ENCODE results near the gene KEAP1. TPM values are rescaled to one million over a fixed set of nuclear protein-coding genes. Genes with fewer than 3 reads are reported as not detected.

Gene KEAP1
- total and polyA plus RNA-seq, 2 donors from 2014 or later, result 60.8 to 79.4 TPM

DNA sequence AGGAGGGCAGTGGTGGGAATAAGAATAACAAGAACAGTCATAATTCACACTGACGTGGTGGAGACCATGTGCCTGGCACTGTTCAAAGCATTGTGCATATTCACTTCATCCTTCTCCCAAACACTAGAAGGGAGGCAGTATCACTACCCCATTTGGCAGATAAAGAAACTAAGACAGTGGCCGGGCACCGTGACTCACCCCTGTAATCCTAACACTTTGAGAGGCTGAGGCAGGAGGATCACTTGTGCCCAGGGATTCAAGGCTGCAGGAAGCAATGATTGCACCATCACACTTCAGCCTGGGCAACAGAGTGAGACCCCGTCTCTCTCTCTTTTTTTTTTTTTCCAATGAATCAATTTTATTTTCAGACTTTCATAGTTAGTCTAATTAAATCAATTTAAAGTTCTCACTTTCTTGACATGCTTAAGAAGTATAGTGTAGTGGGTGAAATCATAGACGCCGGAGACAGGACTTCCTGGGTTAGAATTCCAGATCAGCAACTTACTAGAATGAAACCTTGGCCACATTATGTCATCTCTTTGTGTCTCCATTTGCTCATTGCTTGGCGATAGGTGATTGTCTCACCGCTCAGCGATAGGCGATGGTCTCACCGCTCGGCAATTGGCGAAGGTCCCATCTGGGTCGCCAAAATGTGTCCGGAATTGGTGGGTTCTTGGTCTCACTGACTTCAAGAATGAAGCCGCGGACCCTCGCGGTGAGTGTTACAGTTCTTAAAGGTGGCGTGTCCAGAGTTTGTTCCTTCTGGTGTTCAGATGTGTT lies 35.2 kb upstream of the KEAP1 start:
- FAIRE-seq, result no peak
- Histone ChIP-seq H3K9ac (ENCODE audit: low read length in 3 of 3) (no peak overlapping the region), H3K4me3 (ENCODE audit: low read length in 3 of 3) (no peak overlapping the region), H3K27ac (ENCODE audit: low read depth in 2 of 2, low read length in 2 of 2) (no peak overlapping the region), H3K36me3 (ENCODE audit: control insufficient read depth in 2 of 3, insufficient read depth in 3 of 3, low read length in 3 of 3) (no peaks in the 10 kb centered on the region), H3K27me3 (ENCODE audit: control insufficient read depth, insufficient read depth, low read length) (peaks cover 2% of the 10 kb centered on the region), H3K4me1 (ENCODE audit: control insufficient read depth in 2 of 3, insufficient read depth in 2 of 3, low read depth in 1 of 3, low read length in 3 of 3) (no peaks in the 10 kb centered on the region), H3K9me3 (ENCODE audit: control insufficient read depth in 2 of 3, insufficient read depth in 1 of 3, low read length in 3 of 3) (no peaks in the 10 kb centered on the region)
- TF ChIP-seq, protein P1, sequence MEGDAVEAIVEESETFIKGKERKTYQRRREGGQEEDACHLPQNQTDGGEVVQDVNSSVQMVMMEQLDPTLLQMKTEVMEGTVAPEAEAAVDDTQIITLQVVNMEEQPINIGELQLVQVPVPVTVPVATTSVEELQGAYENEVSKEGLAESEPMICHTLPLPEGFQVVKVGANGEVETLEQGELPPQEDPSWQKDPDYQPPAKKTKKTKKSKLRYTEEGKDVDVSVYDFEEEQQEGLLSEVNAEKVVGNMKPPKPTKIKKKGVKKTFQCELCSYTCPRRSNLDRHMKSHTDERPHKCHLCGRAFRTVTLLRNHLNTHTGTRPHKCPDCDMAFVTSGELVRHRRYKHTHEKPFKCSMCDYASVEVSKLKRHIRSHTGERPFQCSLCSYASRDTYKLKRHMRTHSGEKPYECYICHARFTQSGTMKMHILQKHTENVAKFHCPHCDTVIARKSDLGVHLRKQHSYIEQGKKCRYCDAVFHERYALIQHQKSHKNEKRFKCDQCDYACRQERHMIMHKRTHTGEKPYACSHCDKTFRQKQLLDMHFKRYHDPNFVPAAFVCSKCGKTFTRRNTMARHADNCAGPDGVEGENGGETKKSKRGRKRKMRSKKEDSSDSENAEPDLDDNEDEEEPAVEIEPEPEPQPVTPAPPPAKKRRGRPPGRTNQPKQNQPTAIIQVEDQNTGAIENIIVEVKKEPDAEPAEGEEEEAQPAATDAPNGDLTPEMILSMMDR (IDR thresholded peaks at IDR 0.05; ENCODE audit: borderline replicate concordance, extremely low read depth, insufficient read depth), result no peak
- no peak for DNase-seq
- intact Hi-C loops (cut with DNase I), result no loop called here

DNA sequence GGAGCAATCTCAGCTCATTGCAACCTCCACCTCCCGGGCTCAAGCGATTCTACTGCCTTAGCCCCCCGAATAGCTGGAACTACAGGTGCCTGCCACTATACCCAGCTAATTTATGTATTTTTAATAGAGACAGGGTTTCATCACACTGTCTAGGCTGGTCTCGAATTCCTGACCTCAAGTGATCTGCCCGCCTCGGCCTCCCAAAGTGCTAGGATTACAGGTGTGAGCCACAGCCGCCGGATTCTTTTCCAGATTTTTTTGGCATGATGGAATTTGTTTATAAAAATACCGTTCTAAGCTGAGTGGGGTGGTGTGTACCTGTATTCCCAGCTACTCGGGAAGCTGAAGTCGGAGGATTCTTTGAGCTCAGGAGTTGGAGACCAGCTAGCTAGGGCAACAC lies 34.5 kb upstream of the KEAP1 start:
- H3K36me3 ChIP-seq (ENCODE audit: control insufficient read depth in 2 of 3, insufficient read depth in 3 of 3, low read length in 3 of 3), result no peaks in the 10 kb centered on the region
- FAIRE-seq (no peak), DNase-seq (no peak)
- no peak overlapping the region for H3K4me3 ChIP-seq (ENCODE audit: low read length in 3 of 3)
- H3K27me3 ChIP-seq (ENCODE audit: control insufficient read depth, insufficient read depth, low read length), result peaks cover 2% of the 10 kb centered on the region
- TF ChIP-seq, protein P1 (IDR thresholded peaks at IDR 0.05; ENCODE audit: borderline replicate concordance, extremely low read depth, insufficient read depth), result no peak
- no peak overlapping the region for H3K9ac ChIP-seq (ENCODE audit: low read length in 3 of 3)
- no peak overlapping the region for H3K27ac ChIP-seq (ENCODE audit: low read depth in 2 of 2, low read length in 2 of 2)
- no peaks in the 10 kb centered on the region for H3K9me3 ChIP-seq (ENCODE audit: control insufficient read depth in 2 of 3, insufficient read depth in 1 of 3, low read length in 3 of 3)
- no peaks in the 10 kb centered on the region for H3K4me1 ChIP-seq (ENCODE audit: control insufficient read depth in 2 of 3, insufficient read depth in 2 of 3, low read depth in 1 of 3, low read length in 3 of 3)
- intact Hi-C loops (cut with DNase I), result no loop called here

DNA sequence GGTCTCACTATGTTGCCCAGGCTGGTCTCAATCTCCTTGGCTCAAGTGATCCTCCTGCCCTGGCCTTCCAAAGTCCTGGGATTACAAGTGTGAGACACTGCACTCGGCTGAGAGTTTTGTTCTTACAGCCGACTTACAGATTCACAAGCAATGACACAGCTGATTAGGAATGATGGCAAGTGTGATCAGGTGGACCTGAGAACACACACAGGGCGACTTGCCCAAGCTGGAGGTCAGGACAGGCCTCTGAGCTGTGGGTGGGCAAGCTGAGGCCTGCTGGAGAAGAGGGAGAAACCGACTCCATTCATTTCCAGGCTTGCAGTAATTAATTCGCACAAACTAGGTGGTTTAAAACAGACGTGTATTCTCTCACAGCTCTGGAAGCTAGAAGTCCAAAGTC lies 32.5 kb upstream of the KEAP1 start:
- no peak for DNase-seq

More for the DNA sequence above, 32.5 kb upstream of the KEAP1 start:
- Histone ChIP-seq H3K4me1 (ENCODE audit: control insufficient read depth in 2 of 3, insufficient read depth in 2 of 3, low read depth in 1 of 3, low read length in 3 of 3) (no peaks in the 10 kb centered on the region), H3K27ac (ENCODE audit: low read depth in 2 of 2, low read length in 2 of 2) (no peak overlapping the region), H3K36me3 (ENCODE audit: control insufficient read depth in 2 of 3, insufficient read depth in 3 of 3, low read length in 3 of 3) (no peaks in the 10 kb centered on the region), H3K9ac (ENCODE audit: low read length in 3 of 3) (no peak overlapping the region), H3K27me3 (ENCODE audit: control insufficient read depth, insufficient read depth, low read length) (peaks cover 2% of the 10 kb centered on the region), H3K9me3 (ENCODE audit: control insufficient read depth in 2 of 3, insufficient read depth in 1 of 3, low read length in 3 of 3) (no peaks in the 10 kb centered on the region), H3K4me3 (ENCODE audit: low read length in 3 of 3) (no peak overlapping the region)
- intact Hi-C loops (cut with DNase I), result no loop called here
- TF ChIP-seq, protein P1 (IDR thresholded peaks at IDR 0.05; ENCODE audit: borderline replicate concordance, extremely low read depth, insufficient read depth), result no peak
- FAIRE-seq, result no peak

All from kidney (tissue), 14 donors.